HG03378 (cell line): ENCODE data around the gene NOS2.
"Not testable (repeated sequence)": the region's sequence is repeated elsewhere in the genome, so short reads cannot be mapped to it uniquely, and the experiment has no call there.

Experiments
- ATAC-seq: cut with Tn5 transposase; IDR thresholded peaks from one replicate; pipeline ENCODE4 v1.9.1; 2021; ENCODE audit warnings: mild to moderate bottlenecking, moderate library complexity; ENCODE audit not compliant: unreplicated experiment

Gene NOS2

DNA sequence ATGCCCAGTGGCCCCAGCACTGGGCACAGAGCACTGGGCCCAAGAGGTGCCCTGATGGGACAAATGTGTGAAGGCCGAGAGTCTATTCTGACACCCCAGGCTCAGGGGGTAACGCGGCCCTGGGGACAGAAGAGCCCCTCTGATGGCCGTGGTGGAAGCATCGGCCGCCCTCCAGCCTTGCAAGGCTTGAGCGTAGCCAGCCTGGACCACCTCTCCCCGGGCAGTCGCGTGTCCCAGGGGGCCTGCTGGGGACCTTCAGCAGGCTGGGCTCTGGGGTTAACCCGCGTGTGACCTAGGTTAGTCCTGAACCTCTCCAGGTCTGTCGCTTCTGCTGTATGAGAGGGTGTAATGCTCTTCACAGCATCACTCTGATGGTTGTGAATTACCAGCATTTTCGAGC is 40.8 kb downstream of the NOS2 start:
- ATAC-seq: no peak

DNA sequence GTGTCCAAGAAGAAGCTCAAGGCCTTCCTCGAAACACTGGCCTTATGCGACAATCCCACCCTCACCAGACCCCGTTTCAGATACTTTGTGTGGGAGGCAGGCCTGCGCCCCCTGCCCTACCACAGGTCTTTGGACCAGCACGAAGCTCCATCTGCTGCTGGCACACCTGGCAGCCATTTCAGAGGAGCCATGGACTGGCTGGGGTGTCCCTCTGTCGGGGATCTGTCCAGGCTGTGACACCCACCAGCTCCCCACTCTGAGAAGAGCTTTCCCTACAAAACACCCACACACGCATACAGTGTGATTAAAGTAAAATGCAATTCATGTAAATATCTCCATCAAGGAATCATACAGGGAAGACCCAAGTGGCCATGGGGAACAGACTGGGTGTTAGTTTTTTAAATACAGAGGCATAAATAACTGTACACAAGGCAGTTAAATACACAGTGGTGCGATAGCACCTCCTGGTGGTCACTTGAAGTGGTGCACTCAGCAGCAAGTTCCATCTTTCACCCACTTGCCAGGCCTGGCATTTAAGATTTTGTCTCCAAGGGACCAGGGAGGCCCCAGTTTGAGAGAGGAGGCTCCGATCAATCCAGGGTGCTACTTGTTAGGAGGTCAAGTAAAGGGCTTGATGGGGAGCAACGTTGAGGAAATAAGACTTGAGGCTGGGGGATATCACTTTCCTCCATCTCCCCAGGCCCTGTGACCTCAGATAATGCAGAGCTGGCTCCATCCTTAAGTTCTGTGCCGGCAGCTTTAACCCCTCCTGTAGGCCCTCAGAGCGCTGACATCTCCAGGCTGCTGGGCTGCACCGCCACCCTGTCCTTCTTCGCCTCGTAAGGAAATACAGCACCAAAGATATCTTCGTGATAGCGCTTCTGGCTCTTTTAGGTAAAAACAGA is 43.6 kb downstream of the NOS2 start:
- no peak for ATAC-seq

DNA sequence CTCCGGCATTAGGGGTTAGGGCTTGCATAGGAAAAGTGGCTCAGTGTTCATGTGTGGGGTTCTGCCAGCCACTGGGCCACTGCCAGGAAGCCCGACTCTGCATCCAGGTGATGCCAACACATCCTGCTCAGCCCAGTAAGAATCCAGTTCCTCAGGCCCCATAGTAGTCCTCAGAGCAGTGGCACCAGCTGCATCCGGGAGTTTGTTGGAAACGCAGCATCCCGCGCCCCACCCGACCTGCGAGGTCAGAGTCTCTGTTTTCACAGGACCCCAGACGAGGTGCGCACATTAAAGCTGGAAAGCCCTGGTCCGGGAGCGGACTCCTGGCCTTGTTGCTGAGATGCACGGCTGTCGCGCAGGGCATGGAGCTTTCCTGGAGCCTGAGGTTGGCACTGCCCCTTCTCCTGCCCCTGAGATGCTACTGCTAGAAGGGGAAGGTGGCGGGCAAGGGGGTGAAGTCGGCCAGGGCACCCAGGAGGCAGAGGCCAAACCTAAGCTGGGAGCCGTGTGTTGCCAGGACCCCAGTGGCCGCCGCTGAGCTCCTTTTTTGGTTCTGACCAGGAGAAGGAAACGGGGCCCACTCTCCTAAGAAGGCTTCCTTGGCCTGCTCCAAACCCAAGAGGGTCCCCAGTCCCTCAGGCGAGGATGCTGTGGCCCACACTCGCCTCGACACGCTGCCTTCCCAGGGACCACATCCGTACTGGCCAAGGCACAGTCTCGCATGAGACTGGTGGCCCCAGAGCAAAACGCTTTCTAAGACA is 44.4 kb downstream of the NOS2 start:
- no peak for ATAC-seq

DNA sequence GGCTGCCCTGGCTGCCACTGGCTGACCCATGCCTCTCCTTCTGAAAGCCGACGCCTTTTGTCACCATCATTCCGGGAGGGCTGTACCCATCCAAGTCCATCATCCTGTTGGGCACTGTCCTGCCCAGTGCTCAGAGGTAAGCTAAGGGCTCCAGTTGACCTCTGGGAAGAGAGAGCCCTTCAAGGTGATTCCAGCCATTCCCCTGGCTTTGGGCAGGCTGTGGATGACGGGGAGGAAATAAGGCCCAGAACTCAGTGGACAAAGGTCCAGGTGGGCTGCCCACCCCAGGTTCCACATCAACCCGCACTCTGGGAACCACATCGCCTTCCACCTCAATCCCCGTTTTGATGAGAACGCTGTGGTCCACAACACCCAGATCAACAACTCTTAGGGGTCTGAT is 45.8 kb downstream of the NOS2 start:
- ATAC-seq: no peak

DNA sequence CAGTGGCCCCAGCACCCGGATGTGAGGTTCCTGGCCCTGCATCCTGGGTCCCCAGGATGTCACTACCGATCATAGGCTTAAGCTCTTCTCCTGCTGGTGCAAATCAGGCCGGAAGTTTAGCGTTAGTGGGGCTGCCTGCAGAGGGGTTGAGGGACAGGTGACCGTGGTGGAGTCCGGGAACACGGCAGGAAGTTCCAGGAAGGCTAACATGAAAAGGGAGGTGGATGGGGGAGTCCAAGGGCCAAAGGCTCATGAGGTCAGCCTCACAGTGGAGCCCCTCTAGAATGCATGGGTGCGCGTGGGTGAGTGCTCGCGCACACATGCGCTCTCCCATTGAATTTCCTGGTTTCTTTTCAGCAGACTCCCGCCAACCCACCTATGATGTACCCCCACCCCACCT is 46.6 kb downstream of the NOS2 start:
- not testable (repeated sequence) for ATAC-seq

DNA sequence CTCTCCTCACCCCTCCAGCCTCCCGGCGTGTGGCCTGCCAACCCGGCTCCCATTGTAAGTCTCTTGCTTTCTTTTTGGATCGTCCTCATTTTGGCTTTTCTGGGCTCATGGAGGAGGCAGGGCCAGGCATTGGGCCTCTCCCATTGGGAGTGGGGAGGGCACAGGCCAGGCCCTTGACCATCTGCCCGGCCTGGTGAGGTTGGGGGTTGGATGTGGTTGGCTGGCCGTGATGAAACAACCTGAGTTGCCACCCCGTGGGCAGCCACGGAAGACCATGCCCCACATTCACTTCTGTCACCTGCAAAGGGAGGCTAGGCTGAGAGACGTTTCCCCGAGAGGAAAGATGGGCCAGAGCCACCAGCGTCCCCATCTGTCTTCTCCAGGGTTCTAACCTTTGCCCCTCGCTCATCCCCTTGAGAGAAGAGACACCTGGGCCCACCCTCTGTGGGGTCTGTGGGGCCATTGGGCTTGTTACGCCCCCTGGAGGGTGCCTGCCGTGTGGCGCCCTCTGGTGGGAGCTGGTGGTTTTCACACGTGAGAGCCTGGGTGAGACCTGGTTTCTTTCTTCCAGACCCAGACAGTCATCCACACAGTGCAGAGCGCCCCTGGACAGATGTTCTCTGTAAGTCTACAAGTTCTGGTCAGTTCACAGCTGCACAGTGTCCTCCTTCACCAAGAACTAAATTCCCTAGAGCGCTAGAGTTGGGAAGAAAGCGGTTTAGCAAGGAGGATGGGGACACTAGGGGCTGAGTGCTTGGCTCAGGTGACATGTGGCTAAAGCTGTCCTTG is 47.3 kb downstream of the NOS2 start:
- ATAC-seq: not testable (repeated sequence)

DNA sequence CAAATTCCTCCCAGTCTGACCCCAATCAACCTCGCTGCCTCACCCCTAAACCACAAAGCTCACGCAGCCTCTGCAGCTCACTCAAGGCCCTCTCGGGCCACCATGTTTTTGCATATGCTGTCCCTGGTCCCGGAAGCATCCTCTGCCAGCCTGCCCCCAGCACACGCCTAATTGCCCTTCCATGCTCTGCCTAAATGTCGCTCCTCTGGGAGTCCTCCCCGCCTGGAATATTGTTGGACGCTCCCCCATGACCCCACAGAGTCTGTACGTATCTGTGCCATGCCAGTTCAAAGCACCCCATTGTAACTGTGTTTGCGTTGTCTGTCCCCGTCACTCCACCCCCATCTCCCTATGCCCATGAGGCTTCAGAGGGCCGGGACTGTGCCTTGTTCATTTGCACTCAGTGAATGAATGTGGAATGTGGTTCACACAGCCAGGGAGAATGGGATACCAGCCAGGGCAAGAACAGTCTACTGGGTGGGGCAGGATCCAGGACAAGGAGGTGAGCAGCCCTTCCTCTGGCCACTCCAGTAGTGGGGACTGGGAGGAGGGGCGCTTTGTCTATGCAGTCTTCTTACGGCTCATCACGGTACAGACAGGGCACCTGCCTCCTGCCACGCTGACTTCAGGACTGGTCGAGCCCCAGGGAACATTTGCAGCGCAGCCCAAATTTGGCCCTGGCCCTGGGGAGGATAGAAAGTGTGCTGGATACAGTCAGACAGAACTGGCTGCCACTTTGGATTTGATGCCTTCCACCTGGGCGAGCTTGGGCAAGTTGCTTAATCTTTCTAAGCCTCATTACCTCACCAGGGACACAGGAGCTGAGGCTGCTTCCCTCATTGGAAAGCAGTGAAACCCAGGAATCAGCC is 48.5 kb downstream of the NOS2 start:
- ATAC-seq: no peak

DNA sequence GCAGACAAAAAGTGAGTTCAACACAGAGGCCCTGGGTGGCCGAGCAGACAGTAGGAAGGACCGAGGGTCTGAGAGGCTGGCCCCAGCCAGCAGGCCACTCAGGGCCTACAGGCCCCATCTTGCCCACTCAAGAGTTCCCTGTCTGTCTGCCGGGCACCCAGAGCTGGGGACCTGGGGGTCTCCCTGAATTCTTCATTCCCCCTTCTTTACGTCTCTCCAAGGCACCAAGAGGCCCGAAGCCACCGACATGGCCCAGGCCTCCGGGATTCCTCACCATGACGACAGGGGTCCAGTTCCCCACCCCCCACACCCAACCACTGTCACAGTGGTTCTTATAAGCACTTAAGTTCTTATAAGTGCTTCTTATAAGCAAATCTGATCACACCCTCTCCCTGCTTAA is 49.2 kb downstream of the NOS2 start:
- no peak for ATAC-seq

DNA sequence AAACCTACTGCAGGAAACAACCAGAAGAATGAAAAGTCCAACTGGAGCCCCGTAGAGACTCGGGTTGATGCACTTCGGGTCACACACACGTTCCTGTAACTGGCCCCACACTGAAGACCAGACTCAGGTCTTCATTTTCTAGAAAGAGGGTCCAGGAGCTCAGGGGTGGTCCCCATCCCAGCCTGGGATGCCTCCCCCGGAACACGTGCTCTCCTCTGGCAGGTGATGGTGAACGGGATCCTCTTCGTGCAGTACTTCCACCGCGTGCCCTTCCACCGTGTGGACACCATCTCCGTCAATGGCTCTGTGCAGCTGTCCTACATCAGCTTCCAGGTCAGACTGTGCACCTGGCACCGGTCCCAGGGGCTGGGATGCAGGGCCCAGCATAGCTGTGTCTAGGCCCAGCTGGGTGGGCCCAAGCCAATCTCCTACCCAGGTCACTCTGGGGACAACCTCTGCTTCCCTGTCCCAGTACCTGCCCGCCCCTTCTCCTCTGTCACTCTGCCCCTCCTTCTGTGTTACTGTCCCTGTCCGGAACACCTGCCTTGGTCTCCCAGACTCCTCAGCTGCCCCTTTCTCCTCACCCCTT is 50.7 kb downstream of the NOS2 start:
- not testable (repeated sequence) for ATAC-seq

DNA sequence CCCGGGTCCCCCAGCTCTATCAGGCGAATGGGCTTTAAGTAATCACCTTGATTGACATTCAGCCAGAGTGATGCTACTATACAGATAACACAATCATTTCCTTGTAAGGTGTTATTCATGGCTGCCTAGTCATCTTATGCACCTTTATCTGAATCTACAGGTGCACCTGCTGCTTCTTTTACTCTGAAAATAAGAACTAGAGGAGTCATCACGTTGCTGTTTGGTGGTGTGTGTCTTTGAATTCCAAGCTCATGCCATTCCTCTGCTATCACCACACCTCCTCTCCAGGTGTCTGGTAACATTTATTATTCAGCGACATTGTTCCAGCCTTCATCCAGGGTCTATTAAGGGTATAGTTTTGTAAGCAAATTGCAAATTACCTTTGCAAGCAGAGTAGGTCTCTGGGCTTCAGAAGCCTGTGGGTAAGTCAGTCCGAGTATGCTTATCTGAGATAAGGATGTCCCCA is 51.9 kb downstream of the NOS2 start:
- ATAC-seq: no peak

DNA sequence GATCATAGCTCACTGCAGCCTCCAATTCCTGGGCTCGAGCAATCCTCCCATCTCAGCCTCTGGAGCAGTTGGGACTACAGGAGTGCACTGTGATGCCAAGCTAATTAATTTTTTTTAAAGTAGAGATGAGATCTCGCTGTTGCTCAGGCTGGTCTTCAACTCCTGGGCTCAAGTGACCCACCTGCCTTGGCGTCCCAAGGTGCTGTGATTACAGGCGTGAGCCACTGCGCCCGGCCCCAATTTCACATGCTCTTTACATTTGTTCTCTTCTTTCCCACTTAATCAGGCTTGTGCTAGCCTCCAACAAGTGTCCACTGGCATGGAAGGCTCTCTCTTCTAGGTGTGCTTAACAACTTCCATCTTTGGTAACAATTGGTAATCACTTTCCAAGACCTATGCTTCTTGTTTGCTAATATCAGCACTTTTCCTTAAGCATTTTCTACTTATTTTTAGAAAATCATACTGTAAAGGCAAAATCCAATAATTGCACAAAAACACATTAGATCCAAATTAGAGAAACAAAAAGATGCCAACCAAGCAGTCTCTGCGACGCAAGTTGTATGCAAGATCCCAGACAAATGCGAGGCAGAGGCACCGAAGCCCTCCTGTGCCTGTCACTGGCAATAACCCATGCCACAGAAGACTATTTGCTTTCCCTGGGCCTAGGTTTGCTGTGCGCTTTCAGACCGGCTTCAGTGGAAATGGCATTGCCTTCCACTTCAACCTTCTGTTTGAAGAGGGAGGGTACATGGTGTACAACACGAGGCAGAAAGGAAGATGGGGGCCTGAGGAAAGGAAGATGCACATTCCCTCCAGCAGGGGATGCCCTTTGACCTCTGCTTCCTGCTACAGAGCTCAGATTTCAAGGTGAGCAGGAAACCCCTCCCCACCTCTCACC is 52.6 kb downstream of the NOS2 start:
- ATAC-seq: no peak

DNA sequence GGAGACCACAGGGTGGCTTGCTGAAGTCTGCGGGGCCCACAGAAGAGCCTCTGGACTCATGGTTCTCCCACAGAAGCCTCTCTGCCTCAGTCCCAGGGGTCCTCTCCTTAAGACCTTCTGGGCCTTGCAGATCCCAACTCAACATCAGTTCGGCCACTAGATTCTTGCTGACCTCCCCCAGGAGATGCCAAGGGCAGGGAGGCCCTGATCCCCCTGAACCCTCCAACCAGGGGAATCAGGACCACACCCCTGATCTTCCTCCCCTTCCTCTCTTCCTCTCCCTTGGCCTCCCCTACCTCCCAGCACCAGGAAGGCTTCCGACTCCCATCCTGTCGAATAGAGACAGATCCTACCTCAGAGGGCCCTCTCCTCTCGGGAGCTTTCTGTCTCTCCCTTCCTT is 53.4 kb downstream of the NOS2 start:
- no peak for ATAC-seq

DNA sequence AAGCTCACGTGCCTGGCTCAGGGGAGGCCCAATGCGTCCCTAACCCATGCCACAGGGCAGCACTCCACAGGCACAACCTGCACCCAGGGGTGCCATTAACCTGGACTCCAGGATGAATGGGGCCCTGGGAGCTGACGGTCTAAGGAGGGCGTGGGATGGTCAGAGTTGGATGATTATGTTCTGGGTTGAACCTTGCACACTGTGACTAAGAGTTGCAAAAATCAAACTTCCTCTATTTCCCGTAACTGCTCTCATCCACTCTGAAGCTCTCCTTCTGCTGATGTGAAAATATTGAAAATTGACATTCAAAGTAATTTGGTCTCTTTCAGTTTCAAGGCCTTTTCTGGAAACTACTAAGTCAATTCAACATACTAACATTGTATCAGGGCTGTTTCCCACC is 54.0 kb downstream of the NOS2 start:
- not testable (repeated sequence) for ATAC-seq

DNA sequence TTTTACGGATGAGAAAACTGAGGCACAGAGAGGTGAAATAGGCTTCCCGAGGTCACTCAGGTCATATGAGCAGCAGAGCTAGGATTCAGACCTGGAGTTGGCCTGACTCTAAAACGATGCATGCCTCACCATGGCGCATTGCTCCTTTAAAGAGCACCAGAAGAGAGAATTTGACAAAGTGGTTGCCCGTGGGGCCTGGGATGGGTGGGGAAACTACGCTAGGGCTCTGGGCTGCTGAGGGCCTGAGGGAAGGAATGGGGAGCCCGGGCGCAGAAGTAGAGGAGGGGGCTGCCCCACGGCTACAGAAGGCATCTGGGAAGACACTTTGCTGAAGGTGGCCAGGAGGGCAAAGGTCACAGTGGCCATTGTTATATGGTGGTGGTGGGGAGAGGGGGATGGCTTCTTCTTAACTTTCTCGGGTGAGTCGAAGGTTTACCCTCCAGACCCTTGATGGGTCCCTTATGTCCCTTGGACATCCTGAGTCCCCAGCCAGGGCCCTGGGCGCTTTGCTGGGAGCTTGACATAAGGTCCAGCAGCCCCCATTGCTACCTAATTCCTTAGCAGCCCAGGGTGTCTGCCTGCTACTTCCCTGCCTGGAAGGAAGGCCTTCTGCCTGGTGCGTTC is 55.0 kb downstream of the NOS2 start:
- ATAC-seq: not testable (repeated sequence)

DNA sequence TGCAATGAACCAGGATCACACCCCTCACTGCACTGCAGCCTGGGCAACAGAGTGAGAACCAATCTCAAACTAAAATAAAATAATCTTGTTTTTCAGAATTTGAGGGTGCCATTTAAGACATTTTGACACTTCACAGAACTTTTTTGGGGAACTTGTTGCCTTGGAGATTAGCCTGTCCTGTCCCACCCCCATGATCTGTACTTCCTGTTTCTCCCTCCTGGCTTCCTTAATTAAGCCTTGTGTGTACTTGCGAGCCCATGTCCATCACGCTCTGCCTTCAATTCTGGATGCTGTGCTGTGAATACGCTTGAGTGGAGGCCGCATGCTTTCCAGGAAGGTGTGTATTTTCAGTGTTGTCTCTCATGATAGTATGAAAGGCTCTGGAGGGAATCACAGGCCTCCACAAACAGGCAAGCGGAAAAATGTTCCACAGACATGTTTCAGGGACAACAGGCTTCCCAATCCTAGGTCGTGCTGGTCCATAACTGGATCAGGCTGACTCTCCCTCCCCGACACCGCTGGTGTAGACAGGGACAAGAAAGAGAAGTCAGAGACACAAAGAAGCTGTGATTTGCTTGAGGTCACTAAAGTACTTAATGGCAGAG is 56.9 kb downstream of the NOS2 start:
- ATAC-seq: no peak

DNA sequence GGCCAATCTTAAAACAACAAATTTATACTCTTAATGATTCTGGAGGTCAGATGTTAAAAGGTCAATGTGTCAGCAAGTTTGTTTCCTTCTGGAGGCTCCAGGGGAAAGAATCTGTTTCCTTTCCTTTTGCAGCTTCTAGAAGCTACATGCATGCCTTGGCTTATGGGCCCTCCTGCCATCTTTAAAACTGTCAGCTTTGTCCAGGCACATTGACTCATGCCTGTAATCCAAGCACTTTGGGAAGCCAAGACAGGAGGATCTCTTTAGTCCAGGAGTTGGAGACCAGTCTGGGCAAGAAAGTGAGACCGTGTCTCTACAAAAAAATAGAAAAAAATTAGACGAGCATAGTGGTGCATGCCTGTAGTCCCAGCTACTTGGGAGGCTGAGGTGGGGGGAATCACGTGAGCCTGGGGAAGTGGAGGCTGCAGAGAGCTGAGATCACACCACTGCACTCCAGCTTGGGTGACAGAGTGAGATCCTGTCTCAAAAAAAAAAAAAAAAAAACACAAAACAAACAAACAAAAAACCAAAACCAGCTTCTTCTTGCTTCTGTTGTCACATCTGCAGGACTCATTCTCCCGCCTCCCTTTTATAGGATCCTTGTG is 58.3 kb downstream of the NOS2 start:
- no peak for ATAC-seq

DNA sequence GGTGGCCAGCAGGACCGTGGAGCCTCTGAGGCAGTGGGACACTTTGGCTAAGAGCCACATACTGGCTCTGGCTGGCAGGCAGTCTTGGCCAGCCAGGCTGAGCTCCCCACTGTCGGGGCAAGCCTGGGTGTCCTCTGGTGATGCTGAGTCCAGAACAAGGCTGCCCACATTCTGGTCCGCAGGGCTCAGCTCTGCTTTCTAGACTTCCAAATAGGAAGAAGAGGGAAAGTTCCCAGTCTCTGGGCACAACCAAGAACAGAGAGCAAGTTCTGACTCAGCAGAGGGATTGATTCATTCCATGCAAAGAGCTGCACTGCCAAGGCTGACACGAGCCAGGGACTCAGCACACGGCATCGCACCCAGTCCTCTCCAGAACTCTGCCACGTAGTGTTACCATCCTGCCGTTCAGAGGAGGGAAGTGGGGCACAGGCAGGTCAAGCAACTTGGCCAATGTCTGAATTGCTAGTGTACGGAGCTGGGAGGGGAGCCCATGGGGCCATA is 58.9 kb downstream of the NOS2 start:
- no peak for ATAC-seq
